ENCODE data around the gene CLEC4F.
A peak's percentile ranks its signal among the peaks of the same experiment; 100 is the strongest.

Gene CLEC4F

GRCh38 chr2:70795164-70795995 is 25.0 kb downstream of the CLEC4F start:
- Histone ChIP-seq H2AK5ac (ENCODE audit: low read length, severe bottlenecking) (no peak overlapping the region), H4K8ac (ENCODE audit: low read length) (no peak overlapping the region), H3K79me1 (replicated peaks; ENCODE audit: low read length, poor library complexity, severe bottlenecking) (no peaks in the 10 kb centered on the region), H3K36me3 (ENCODE audit: control insufficient read depth in 1 of 2, insufficient read depth in 2 of 2, low read depth in 1 of 2, low read length in 2 of 2) (no peaks in the 10 kb centered on the region), H3K27ac (ENCODE audit: low read length, poor library complexity, severe bottlenecking) (no peak overlapping the region), H3K23ac (ENCODE audit: low read length in 2 of 2) (no peak overlapping the region), H3K4me1 (ENCODE audit: control insufficient read depth, insufficient read depth, low read depth, low read length) (peaks cover 2% of the 10 kb centered on the region), H3K27me3 (ENCODE audit: control insufficient read depth in 1 of 2, insufficient read depth in 1 of 2, low read length in 2 of 2) (peaks cover 40 to 68% of the 10 kb centered on the region in 2 experiments), H2BK5ac (ENCODE audit: low read depth, low read length, poor library complexity, severe bottlenecking) (no peak overlapping the region), H2BK12ac (ENCODE audit: low read length in 2 of 2) (no peak overlapping the region), H3K4ac (ENCODE audit: low read depth in 1 of 2, low read length in 2 of 2) (no peak overlapping the region), H3K14ac (ENCODE audit: low read length in 2 of 2) (no peak overlapping the region), H3K4me2 (ENCODE audit: low read length, poor library complexity, severe bottlenecking) (no peak overlapping the region), H3K4me3 (ENCODE audit: insufficient read depth in 1 of 2, low read depth in 1 of 2, low read length in 2 of 2) (no peak overlapping the region), H2BK15ac (ENCODE audit: low read depth, poor library complexity, severe bottlenecking) (no peak overlapping the region), H3K9ac (ENCODE audit: low read length) (no peak overlapping the region), H3K18ac (ENCODE audit: low read depth in 1 of 2, low read length in 2 of 2) (no peak overlapping the region), H2AFZ (ENCODE audit: low read depth, low read length) (no peak overlapping the region), H3K9me3 (ENCODE audit: control insufficient read depth, low read length) (peaks cover 8% of the 10 kb centered on the region), H2BK120ac (ENCODE audit: low read depth, low read length) (no peak overlapping the region), H4K91ac (ENCODE audit: low read length) (no peak overlapping the region)
- DNase-seq: no peak
- 58% methylated on average over 4 of the region's 4 CpGs for WGBS

GRCh38 chr2:70793450-70793849 is 26.9 kb downstream of the CLEC4F start:
- H2BK5ac ChIP-seq (ENCODE audit: low read depth, low read length, poor library complexity, severe bottlenecking): no peak overlapping the region
- H2BK15ac ChIP-seq (ENCODE audit: low read depth, poor library complexity, severe bottlenecking): no peak overlapping the region
- no peak overlapping the region for H3K9ac ChIP-seq (ENCODE audit: low read length)
- WGBS: no CpG with 5 or more reads among the region's 2 CpGs
- no peak overlapping the region for H4K8ac ChIP-seq (ENCODE audit: low read length)
- no peaks in the 10 kb centered on the region for H3K9me3 ChIP-seq (ENCODE audit: control insufficient read depth, low read length)
- H3K4ac ChIP-seq (ENCODE audit: low read depth in 1 of 2, low read length in 2 of 2): no peak overlapping the region
- no peak overlapping the region for H3K4me3 ChIP-seq (ENCODE audit: insufficient read depth in 1 of 2, low read depth in 1 of 2, low read length in 2 of 2)
- no peak for DNase-seq
- H3K27ac ChIP-seq (ENCODE audit: low read length, poor library complexity, severe bottlenecking): no peak overlapping the region
- H4K91ac ChIP-seq (ENCODE audit: low read length): no peak overlapping the region
- H2AFZ ChIP-seq (ENCODE audit: low read depth, low read length): no peak overlapping the region
- no peak overlapping the region for H2BK120ac ChIP-seq (ENCODE audit: low read depth, low read length)
- no peak overlapping the region for H3K18ac ChIP-seq (ENCODE audit: low read depth in 1 of 2, low read length in 2 of 2)
- H3K14ac ChIP-seq (ENCODE audit: low read length in 2 of 2): no peak overlapping the region
- H3K36me3 ChIP-seq (ENCODE audit: control insufficient read depth in 1 of 2, insufficient read depth in 2 of 2, low read depth in 1 of 2, low read length in 2 of 2): no peaks in the 10 kb centered on the region
- H3K27me3 ChIP-seq (ENCODE audit: control insufficient read depth in 1 of 2, insufficient read depth in 1 of 2, low read length in 2 of 2): peaks cover 56 to 87% of the 10 kb centered on the region in 2 experiments
- no peak overlapping the region for H3K4me2 ChIP-seq (ENCODE audit: low read length, poor library complexity, severe bottlenecking)
- no peaks in the 10 kb centered on the region for H3K79me1 ChIP-seq (replicated peaks; ENCODE audit: low read length, poor library complexity, severe bottlenecking)
- no peak overlapping the region for H3K23ac ChIP-seq (ENCODE audit: low read length in 2 of 2)
- no peak overlapping the region for H2BK12ac ChIP-seq (ENCODE audit: low read length in 2 of 2)
- H3K4me1 ChIP-seq (ENCODE audit: control insufficient read depth, insufficient read depth, low read depth, low read length): peaks cover 6% of the 10 kb centered on the region
- no peak overlapping the region for H2AK5ac ChIP-seq (ENCODE audit: low read length, severe bottlenecking)

- peaks cover 6% of the 10 kb centered on the region for H3K4me1 ChIP-seq (ENCODE audit: control insufficient read depth, insufficient read depth, low read depth, low read length)
- H4K8ac ChIP-seq (ENCODE audit: low read length): no peak within 1 kb of the TSS
- no peak within 1 kb of the TSS for H3K18ac ChIP-seq (ENCODE audit: low read depth in 1 of 2, low read length in 2 of 2)
- H3K36me3 ChIP-seq (ENCODE audit: control insufficient read depth in 1 of 2, insufficient read depth in 2 of 2, low read depth in 1 of 2, low read length in 2 of 2): no peaks in the 10 kb centered on the region
- no peak within 1 kb of the TSS for H4K91ac ChIP-seq (ENCODE audit: low read length)
- no peak within 1 kb of the TSS for H3K27ac ChIP-seq (ENCODE audit: low read length, poor library complexity, severe bottlenecking)
- 3% methylated on average over 64 of the region's 69 CpGs for WGBS
- H2BK5ac ChIP-seq (ENCODE audit: low read depth, low read length, poor library complexity, severe bottlenecking): no peak within 1 kb of the TSS
- DNase-seq: no peak
- no peak within 1 kb of the TSS for H3K4ac ChIP-seq (ENCODE audit: low read depth in 1 of 2, low read length in 2 of 2)
- H3K4me3 ChIP-seq (ENCODE audit: insufficient read depth in 1 of 2, low read depth in 1 of 2, low read length in 2 of 2): peak within 1 kb of the TSS in 1 of 2 experiments; percentile 63
- no peak within 1 kb of the TSS for H3K9ac ChIP-seq (ENCODE audit: low read length)
- no peaks in the 10 kb centered on the region for H3K9me3 ChIP-seq (ENCODE audit: control insufficient read depth, low read length)
- no peak within 1 kb of the TSS for H2AK5ac ChIP-seq (ENCODE audit: low read length, severe bottlenecking)
- no peak within 1 kb of the TSS for H2BK12ac ChIP-seq (ENCODE audit: low read length in 2 of 2)
- H3K27me3 ChIP-seq (ENCODE audit: control insufficient read depth in 1 of 2, insufficient read depth in 1 of 2, low read length in 2 of 2): peaks cover 64 to 87% of the 10 kb centered on the region in 2 experiments
- no peak within 1 kb of the TSS for H2AFZ ChIP-seq (ENCODE audit: low read depth, low read length)
- H2BK15ac ChIP-seq (ENCODE audit: low read depth, poor library complexity, severe bottlenecking): no peak within 1 kb of the TSS
- peak within 1 kb of the TSS; percentile 8 for H3K4me2 ChIP-seq (ENCODE audit: low read length, poor library complexity, severe bottlenecking)
- H3K14ac ChIP-seq (ENCODE audit: low read length in 2 of 2): no peak within 1 kb of the TSS
- H3K79me1 ChIP-seq (replicated peaks; ENCODE audit: low read length, poor library complexity, severe bottlenecking): no peaks in the 10 kb centered on the region
- no peak within 1 kb of the TSS for H3K23ac ChIP-seq (ENCODE audit: low read length in 2 of 2)
- H2BK120ac ChIP-seq (ENCODE audit: low read depth, low read length): no peak within 1 kb of the TSS
These were observed 30.1 kb downstream of the CLEC4F start, which contains the start of gene FIGLA for GRCh38 chr2:70790136-70790828. TSS of gene FIGLA (minus strand) at chr2:70790643. CDS start at chr2:70790638, 5 bp downstream.
